Cardiac muscle cell (in vitro differentiated cells and primary cell): ENCODE data around the gene MAD1L1. TPM values are rescaled to one million over a fixed set of nuclear protein-coding genes. Genes with fewer than 3 reads are reported as not detected.

Experiments used
- DNase-seq, 2 donors: peaks; one replicate each; pipeline versions ENCODE4 v3.0.0 to v3.0.0-alpha.2; 2010 to 2017; ENCODE audit warnings: low read depth in 1 of 2, low spot score in 1 of 2
- H3K27ac ChIP-seq: fragments of 200-600 bp; sonication (generic); 2 replicates; pipeline ENCODE4 v1.5.1; 2016
- H3K27me3 ChIP-seq: fragments of 200-600 bp; sonication (generic); 2 replicates; pipeline ENCODE4 v1.6.0; 2016; ENCODE audit warnings: control low read depth
- H3K36me3 ChIP-seq: fragments of 200-600 bp; sonication (generic); 2 replicates; pipeline ENCODE4 v1.5.1; 2016; ENCODE audit warnings: control low read depth
- H3K4me1 ChIP-seq: fragments of 200-600 bp; sonication (generic); 2 replicates; pipeline ENCODE4 v1.8.1; 2017; ENCODE audit warnings: low read depth, mild to moderate bottlenecking, mixed run types
- H3K4me3 ChIP-seq: fragments of 200-600 bp; sonication (generic); 2 replicates; pipeline ENCODE4 v1.5.1; 2016; ENCODE audit warnings: mild to moderate bottlenecking
- H3K9me3 ChIP-seq: fragments of 200-600 bp; sonication (generic); 2 replicates; pipeline ENCODE4 v1.5.1; 2017; ENCODE audit warnings: low read depth, mild to moderate bottlenecking, control low read depth
- CTCF ChIP-seq: IDR thresholded peaks from 2 replicates; pipeline ENCODE4 v1.5.1; 2012; ENCODE audit warnings: low read depth, mild to moderate bottlenecking, low read length
- polyA plus RNA-seq: library from polyadenylated mRNA; unstranded; fragments of >200 nt; fragmentation: Nextera tagmentation; extraction: Ambion mirVana; gene quantifications from 2 replicates; pipeline ENCODE4 v1.2.1, GENCODE V29; 2016
- total RNA-seq: library from RNA; depleted of rRNA; stranded (reverse); fragments of >200 nt; gene quantifications from 2 replicates; pipeline ENCODE4 v1.2.3, GENCODE V29; 2016

Gene MAD1L1
- total and polyA plus RNA-seq, 2 experiments from 2014 or later: 38.3 to 56.2 TPM

GRCh38 chr7:1936531-1937251 lies 296.1 kb downstream of the MAD1L1 start:
- Histone ChIP-seq H3K27ac (no peak overlapping the region), H3K4me3 (no peak overlapping the region), H3K36me3 (no peaks in the 10 kb centered on the region), H3K9me3 (no peaks in the 10 kb centered on the region), H3K27me3 (no peaks in the 10 kb centered on the region), H3K4me1 (no peaks in the 10 kb centered on the region)
- no peak for TF ChIP-seq CTCF
- DNase-seq: no peak

- Histone ChIP-seq H3K27ac (no peak overlapping the region), H3K9me3 (no peaks in the 10 kb centered on the region), H3K4me3 (no peak overlapping the region), H3K27me3 (no peaks in the 10 kb centered on the region), H3K4me1 (no peaks in the 10 kb centered on the region), H3K36me3 (no peaks in the 10 kb centered on the region)
- DNase-seq: no peak
- TF ChIP-seq CTCF: no peak
These were observed 296.8 kb downstream of the MAD1L1 start for GRCh38 chr7:1936006-1936310.

GRCh38 chr7:1935176-1936005 lies 297.4 kb downstream of the MAD1L1 start:
- TF ChIP-seq CTCF: no peak
- H3K36me3 ChIP-seq: no peaks in the 10 kb centered on the region
- no peak overlapping the region for H3K4me3 ChIP-seq
- no peaks in the 10 kb centered on the region for H3K4me1 ChIP-seq
- H3K27me3 ChIP-seq: no peaks in the 10 kb centered on the region
- no peak overlapping the region for H3K27ac ChIP-seq
- DNase-seq: no peak
- H3K9me3 ChIP-seq: no peaks in the 10 kb centered on the region

GRCh38 chr7:1934756-1935155 lies 298.0 kb downstream of the MAD1L1 start:
- TF ChIP-seq CTCF: no peak
- DNase-seq: no peak
- no peak overlapping the region for H3K4me3 ChIP-seq

GRCh38 chr7:1934017-1934416 lies 298.7 kb downstream of the MAD1L1 start:
- H3K27ac ChIP-seq: no peak overlapping the region
- no peaks in the 10 kb centered on the region for H3K36me3 ChIP-seq
- DNase-seq: no peak
- H3K4me1 ChIP-seq: no peaks in the 10 kb centered on the region
- H3K4me3 ChIP-seq: no peak overlapping the region
- no peaks in the 10 kb centered on the region for H3K9me3 ChIP-seq
- H3K27me3 ChIP-seq: no peaks in the 10 kb centered on the region
- TF ChIP-seq CTCF: no peak

More at GRCh38 chr7:1934756-1935155, 298.0 kb downstream of the MAD1L1 start:
- Histone ChIP-seq H3K27ac (no peak overlapping the region), H3K4me1 (no peaks in the 10 kb centered on the region), H3K9me3 (no peaks in the 10 kb centered on the region), H3K27me3 (no peaks in the 10 kb centered on the region), H3K36me3 (no peaks in the 10 kb centered on the region)
